ENCODE results near the gene SHMT1.
A peak's percentile ranks its signal among the peaks of the same experiment; 100 is the strongest.
"Not testable (repeated sequence)": the region's sequence is repeated elsewhere in the genome, so short reads cannot be mapped to it uniquely, and the experiment has no call there.

SHMT1 gene

DNA sequence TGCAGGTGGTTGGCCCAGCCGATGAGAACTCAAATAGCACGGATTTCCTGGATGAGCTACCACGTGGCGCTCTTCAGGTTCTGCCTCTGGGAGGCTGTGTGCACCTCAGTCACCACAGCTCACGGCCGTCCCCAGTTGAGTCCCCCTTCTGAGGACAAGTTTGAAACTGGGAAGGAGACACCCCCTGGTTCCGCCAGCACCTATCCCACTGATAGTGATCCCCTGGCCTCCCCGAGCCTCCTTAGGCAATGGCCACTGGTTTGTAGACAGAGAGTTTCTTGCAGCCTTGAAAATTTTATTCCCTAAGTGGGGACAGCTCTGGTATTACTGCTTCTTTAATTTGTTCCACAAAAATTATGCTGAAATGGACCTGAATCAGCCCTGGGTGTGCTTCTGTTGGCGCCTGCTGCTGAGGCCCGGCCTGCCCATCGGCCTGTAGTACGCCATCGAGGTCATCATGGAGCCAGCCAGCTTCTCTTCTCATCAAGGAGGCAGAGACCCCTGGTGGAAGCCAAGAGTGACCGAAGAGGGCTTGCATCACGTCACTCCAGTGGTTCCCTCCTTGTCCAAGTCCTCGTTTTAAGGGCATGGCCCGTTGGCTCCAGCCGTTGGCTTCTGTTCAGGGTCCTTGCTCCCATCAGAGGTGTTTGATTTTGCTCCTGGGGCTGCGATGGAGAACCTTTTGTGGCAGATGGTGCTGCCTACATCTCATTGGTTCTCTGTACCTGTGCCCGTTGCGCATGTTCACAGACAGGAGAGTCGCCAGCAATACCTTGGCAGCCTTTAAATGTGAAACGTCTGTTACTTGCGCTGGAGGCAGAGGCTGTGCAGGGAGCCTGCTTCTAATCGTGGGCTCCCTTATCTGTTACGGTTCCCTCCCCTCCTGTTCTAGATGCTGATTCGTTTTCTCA, 39.0 kb downstream of the SHMT1 start:
- no peak for DNase-seq (ENCODE audit: low read depth)

DNA sequence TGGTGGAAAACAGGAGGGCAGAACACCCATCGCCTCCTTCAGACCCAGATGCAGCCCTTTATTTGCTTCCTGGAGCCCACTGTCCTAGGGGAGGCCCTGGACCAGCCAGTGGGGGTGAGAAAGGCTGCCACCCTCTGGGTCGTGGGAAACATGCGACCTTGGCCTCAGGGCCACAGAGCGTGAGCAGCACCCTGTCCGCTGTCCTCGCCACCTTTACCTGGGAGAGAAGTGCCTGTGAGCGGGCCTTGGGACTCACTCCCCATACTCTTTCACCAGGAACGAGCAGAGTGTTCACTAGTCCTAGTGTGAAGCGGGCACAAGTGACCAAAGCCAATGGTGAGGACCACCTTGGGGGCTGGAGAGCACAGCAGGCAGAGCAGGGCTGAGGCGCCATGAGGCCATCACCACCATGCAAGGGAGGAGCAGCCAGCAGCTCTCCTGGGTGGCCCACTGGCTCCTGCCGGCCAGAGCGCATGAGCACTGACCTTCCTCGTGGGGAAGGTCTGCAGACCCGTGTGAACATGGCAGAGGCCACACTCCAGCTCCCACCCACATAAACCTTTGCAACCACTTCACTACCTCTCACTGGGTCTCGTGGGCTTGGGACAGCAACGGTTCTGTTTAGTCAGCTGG, 39.7 kb downstream of the SHMT1 start:
- no peak for DNase-seq (ENCODE audit: low read depth)

DNA sequence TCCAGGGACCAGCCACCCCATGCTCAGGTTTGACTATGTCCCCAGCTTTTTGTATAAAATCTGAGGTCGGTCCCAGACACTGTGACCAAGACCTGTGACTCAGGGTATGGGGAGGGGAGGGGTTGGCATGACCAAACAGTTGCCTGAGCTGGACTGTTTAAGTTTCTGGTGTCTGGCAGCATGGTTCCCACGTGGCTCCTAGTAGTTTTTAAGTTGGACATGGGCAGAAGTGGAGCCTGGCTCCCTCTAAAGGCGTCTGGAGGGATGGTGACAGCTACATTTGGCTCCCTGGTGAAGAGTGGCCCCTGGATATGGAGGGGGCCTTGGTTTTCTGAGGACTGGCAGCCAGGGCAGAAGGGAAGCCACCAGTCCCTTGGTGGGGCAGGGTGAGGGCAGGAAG, 40.3 kb downstream of the SHMT1 start:
- no peak for DNase-seq (ENCODE audit: low read depth)

DNA sequence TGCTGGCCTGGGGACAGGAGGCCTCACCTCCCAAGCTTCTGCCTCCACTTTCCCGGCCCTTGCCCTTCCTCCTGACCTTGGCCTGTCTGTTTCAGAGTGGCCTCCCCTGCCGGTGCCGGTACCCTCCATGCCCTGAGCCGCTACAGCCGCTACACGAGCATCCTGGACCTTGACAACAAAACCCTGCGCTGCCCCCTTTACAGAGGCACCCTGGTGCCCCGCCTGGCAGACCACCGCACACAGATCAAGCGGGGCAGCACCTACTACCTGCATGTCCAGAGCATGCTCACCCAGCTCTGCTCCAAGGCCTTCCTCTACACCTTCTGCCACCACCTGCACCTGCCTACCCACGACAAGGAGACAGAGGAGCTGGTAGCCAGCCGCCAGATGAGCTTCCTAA, 40.8 kb downstream of the SHMT1 start:
- DNase-seq (ENCODE audit: low read depth), result no peak

DNA sequence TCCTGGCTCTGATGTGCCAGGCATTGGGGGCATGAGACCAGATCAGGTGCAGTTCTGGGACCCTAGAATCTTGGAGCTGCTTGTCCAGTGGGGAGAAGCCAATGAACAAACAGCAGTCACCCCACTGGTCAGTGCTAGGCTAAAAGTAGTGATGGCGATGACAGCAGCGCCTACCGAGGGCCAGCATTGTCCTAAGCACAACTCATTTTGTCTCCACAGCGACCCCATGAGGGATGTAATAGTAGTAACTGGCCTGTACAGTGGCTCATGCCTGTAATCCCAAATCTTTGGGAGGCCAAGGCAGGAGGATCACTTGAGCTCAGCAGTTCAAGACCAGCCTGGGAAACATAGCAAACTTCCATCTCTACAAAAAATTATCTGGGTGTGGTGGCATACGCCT, 42.0 kb downstream of the SHMT1 start:
- no peak for DNase-seq (ENCODE audit: low read depth)

DNA sequence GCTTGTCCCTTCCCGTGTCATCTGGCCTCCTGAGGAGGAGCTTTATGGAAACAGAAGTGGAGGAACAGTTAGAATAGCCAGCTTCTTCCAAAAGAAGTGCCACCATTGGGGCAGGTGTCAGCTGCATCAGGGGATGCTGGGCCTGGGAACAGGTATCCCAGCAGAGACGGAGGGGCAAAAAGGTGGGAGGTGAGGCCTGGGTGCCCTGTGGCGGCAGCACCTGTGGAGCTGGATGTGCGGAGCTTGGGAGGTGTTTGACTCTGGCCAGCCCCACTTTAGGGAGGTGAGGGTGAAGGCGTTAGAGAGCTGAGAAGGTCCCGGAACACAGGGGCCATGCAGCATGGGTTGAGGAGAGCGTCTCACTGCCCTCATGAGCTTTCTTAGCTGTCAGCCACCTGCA, 43.0 kb downstream of the SHMT1 start:
- DNase-seq (ENCODE audit: low read depth), result no peak

DNA sequence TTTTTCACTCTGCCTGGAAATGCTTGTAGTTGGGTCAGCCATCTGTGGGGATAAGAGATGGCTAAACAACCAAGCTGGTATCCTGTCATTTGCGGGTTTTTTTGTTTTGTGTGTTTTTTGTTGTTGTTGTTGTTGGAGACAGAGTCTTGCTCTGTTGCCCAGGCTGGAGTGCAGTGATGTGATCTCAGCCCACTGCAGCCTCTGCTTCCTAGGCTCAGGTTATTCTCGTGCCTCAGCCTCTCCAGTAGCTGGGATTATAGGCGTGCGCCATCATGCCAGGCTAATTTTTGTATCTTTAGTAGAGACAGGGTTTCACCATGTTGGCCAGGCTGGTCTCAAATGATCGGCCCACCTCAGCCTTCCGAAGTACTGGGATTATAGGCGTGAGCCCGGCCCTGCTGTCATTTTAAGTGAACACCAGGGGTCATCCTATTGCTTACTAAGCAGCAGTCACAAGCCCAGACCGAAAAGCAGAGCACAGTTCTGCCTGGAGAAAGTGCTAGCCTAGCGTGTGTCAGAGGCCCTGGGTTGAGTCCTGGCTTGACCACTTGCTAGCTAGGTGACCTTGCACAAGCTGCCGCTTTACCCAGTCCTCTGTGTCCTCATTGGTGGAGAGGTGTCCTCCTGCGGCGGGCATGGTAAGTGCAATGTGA, 43.6 kb downstream of the SHMT1 start:
- no peak for DNase-seq (ENCODE audit: low read depth)

DNA sequence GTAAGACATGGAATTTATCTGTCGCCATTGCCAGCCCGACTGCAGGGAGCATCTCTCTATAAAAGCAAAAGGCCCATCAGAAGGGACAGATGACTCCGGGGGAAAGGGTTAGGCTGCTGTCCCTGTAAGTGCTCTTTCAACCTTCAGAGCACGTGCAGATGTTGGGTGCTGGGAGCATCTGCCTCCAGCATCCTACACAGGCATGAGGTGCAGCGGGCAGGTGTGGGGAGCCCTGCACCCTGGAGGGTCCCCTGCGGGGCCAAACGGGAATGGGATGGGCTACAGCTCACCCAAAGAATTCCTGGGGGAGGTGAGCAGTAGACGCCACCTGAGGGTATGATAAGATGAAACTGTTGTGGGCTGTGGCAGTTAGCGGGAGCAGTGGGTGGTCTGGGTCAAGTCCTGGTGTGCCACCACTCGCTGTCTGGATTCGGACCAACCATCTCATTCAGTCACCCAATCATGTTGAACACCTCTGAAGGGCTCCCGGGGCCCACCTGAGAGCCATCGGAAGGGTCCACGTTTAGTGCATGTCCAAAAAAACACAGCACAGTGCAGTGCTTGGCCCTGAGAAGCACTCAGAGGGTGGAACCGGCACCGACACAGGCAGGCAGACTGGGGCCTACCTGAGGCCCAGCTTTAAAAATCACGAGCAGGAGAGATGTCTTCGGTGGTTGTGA, 44.4 kb downstream of the SHMT1 start:
- DNase-seq (ENCODE audit: low read depth), result no peak

DNA sequence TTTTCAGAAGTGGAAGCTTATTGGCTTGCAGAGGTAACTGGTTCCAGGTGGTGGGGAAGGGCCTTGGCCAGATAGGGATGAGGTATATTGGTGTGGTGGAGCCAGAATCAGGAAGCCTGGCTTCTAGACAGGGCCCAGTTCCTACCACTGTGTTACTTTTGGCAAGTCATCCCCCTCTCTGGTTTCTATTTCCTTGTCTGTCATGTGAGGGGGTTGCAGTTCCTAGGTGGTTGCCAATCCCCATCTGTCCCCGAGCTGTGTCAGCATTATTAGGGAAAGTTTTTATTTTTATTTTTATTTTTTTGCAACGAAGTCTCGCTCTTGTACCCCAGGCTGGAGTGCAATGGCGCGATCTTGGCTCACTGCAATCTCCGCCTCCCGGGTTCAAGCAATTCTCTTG, 45.2 kb downstream of the SHMT1 start:
- DNase-seq (ENCODE audit: low read depth), result no peak

DNA sequence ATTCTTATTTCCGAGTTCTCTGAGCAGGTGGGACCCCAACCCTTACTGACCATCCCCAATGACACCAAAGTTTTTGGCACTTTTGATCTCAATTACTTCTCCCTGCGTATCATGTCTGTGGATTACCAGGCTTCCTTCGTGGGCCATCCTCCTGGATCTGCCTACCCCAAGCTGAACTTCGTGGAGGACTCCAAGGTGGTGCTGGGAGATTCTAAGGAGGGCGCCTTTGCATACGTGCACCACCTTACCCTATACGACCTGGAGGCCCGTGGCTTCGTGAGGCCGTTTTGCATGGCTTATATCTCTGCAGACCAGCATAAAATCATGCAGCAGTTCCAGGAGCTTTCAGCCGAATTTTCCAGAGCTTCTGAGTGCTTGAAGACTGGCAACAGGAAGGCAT, 47.4 kb downstream of the SHMT1 start:
- DNase-seq (ENCODE audit: low read depth), result no peak

DNA sequence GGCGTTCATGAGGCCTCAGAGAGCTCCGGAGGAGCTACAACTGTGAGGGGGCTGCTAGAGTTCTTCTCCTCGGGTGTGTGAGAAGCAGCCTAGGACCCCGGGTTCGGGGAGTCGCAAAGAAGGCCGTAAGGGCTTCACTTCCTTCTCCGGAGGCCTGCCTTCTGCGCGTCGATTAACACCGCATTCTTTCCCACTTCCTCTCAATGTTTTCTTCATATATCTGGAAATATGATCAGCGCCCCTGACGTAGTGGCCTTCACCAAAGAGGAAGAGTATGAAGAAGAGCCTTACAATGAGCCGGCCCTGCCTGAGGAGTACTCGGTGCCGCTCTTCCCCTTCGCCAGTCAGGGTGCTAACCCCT, 47.8 kb downstream of the SHMT1 start:
- no peak for DNase-seq (ENCODE audit: low read depth)

DNA sequence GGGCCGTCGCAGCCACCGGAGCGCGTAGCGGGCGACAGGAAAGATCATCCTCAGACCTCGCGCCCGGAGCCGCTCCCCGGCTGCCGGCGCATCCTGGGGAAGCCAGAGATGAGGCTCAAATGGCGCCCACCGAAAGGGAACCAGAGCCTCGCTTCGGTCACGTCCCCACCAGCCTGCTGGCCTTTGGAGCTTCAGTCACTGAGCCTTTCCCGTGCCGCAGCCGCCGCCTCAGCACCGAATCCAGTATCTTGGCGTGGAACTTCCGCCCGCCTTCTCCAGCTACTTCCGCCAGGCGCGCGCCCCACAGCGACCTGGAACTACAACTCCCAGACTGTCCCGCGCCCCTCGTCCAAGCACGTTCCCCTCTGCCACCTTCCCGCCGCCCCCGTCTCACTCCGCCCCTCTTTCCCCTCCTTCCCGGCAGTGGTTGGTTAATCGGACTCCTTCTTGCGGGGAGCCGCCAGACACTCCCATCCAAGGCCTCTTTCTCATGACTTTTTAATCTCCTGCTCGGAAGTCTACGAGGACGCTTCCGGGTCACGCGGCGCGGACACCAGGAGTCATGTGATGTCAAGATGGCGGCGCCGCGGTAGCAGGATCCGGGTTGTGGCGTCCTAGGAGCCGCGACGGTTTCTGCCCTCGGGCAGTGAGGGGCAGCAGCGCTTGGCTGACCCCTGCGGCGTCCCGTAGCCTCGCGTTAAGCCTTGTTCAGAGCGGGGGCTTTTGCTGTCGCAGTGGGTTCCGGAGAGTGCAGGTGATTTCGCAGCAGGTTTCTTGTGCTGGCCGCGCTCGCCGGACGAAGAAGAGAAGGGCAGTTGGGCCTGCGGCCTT, 48.4 kb downstream of the SHMT1 start, which contains the start of the genes SMCR8 and TOP3A:
TSS of gene SMCR8 (plus strand) at position 563 of the 831 bp plus-strand sequence. CDS start 497 bp downstream, outside the sequence.
TSS of gene TOP3A (minus strand) at position 264 of the 831 bp plus-strand sequence. CDS start at position 48, 216 bp downstream.
- DNase-seq (ENCODE audit: low read depth), result peak; percentile 95

DNA sequence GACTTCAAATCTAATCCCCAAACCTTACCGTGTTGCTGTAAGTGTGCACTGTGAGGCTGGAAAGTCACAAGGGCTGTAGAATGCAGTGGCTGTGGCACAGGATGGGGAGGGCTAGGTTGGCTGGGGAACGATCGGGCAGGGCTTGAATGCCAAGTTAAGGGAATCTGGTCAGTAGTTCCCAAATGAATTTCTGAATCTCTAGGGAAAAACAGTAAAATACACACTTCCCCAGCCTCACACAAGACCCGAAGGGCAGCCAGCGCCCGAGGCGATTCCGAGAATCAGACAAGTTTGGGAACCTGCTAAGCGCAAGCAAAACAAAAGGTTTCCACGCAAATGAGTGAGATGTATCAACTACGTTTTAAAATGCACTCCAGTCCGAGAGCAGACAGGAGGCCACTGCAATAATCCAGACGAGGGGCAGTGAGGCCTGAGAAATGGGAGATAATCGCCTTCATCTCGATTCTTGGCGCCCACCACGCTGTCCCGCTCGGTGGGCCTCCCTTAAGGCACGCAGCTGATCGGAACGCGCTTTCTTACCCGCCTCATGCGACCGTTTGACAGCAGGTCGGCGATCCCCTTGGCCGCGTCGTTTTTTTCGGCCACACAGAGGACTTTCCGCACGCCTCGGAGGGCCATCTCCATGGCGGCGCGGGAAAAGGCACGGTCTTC, 49.2 kb downstream of the SHMT1 start:
- DNase-seq (ENCODE audit: low read depth), result no peak

DNA sequence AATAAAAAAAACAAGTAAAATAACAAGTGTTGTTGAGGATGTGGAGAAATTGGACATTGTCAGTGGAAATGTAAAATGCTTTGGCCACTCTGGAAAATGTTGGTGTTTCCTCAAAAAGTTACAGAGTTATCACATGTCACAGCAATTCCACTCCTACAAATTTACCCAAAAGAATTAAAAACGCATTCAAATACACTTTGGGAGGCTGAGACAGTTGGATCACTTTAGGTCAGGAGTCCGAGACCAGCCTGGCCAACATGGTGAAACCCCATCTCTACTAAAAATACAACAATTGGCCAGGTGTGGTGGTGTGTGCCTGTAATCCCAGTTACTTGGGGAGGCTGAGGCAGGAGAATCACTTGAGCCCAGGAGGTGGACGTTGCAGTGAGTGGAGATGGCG, 54.1 kb downstream of the SHMT1 start:
- no peak for DNase-seq (ENCODE audit: low read depth)

DNA sequence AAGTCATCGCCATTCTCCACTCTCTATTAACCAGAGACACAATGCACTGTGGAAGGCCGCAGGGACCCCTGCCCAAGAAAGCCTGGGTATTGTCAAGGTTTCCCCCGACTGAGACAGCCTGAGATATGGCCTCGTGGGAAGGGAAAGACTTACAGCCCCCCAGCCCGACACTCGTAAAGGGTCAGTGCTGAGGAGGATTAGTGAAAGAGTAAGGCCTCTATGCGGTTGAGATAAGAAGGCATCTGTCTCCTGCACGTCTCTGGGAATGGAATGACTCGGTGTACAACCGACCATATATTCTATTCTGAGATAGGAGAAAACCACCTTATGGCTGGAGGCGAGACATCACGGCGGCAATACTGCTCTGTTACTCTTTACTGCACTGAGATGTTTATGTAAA, 60.1 kb downstream of the SHMT1 start:
- DNase-seq (ENCODE audit: low read depth), result not testable (repeated sequence)

DNA sequence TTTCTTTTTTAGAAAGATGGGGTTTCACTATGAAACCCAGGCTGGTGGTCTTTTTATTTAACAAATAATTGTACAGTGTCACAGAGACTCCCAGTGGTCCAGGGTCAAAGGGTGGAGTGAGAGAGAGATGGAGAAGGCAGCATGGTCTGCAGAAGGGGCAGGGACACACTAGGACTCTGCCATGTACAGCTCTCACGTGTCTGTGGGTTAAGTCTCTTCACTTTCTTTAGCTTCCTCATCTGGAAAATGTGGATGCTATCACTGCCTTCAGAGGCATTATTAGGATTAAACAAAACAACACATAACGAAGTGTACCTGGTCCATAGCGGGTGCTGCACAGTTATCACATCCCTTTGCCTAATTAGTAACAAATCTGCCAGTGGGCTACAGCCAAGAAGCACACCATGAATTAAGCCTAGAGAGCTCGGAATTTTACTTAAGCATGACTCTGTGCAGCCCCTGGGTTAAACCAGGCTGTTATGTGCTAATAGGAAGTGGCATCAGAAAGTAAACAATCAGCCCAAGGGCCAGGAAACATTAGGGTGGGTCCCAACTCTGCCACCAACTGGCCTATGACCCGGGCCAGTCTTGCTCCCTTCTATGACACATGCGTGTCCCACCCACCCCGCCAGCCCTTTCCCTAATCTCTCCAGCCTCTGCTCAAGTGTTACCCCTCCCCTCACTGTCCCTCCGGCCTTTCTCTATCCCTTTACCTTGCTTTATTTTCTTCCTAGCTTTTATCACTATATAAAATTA, 62.4 kb downstream of the SHMT1 start:
- no peak for DNase-seq (ENCODE audit: low read depth)

DNA sequence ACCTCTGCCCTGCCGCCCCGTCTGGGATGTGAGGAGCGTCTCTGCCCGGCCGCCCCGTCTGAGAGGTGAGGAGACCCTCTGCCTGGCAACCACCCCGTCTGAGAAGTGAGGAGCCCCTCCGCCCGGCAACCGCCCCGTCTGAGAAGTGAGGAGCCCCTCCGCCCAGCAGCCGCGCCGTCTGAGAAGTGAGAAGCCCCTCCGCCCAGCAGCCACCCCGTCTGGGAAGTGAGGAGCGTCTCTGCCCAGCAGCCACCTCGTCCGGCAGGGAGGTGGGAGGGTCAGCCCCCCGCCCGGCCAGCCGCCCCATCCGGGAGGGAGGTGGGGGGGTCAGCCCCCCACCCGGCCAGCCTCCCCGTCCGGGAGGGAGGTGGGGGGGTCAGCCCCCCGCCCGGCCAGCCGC, 65.3 kb downstream of the SHMT1 start:
- DNase-seq (ENCODE audit: low read depth), result not testable (repeated sequence)

DNA sequence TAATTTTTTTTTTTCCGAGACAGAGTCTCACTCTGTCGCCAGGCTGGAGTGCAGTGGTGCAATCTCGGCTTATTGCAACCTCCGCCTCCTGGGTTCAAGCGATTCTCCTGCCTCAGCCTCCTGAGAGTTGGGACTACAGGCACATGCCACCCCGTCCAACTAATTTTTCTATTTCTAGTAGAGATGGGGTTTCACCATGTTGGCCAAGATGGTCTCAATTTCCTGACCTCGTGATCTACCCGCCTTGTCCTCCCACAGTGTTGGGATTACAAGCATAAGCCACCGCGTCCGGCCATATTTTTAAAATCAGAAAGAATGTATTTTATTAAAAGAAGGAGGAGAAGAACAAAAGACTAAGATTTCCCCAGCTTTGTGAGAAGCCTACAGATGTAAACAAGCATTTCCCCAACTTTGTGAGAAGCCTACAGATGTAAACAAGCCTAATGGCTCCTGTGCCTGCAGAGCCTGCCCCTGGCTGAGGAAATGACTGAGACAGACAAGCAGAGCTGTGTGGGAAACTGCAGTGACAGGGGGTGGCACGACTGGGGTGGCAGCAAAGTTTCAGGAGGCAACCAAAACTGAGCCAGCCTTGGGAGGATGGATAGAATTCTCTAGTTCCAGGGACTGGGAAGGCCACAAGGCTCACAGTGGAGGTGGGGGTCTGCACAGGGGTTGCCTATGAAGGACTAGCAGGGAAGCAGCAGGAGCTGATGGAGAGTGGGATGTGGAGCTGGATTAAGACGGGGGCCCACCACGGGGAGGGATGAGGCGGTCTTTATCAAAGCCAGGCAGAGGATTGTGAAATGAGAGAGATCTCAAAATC, 71.4 kb downstream of the SHMT1 start:
- DNase-seq (ENCODE audit: low read depth), result no peak

DNA sequence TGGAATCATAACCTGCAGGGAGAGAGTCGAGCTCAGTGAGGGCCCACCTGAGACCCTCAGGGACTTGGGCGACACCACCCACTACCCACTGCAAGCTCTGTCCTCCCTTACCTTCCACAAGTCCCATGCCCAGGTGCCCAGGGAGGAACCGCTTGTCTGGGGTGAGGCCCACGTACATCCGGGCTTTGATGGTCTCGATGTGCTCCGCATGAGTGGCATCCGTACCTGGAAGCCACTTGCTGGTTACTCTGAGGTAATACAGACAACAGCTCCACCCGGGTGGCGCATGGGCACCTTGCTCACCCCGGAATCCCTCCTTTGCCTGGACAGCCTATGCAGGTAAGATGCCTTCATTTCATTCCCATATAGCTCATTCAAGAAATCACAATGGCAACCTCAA, 78.1 kb downstream of the SHMT1 start:
- no peak for DNase-seq (ENCODE audit: low read depth)

Data from stimulated activated CD8-positive, alpha-beta memory T cell treated with anti-CD3 and anti-CD28 coated beads, Interleukin-12 subunit alpha, Interleukin-12 subunit beta, amount 100 ng/mL, for 4 hours (primary cell).